HG02970 (cell line): ENCODE measurements around the gene ARFGEF2.
"Not testable (repeated sequence)": the region's sequence is repeated elsewhere in the genome, so short reads cannot be mapped to it uniquely, and the experiment has no call there.

Source experiments
- ATAC-seq: cut with Tn5 transposase; IDR thresholded peaks from one replicate; pipeline ENCODE4 v1.9.1; 2021; ENCODE audit warnings: mild to moderate bottlenecking, moderate library complexity, moderate number of reproducible peaks; ENCODE audit not compliant: unreplicated experiment, low FRiP score

ARFGEF2 gene

DNA sequence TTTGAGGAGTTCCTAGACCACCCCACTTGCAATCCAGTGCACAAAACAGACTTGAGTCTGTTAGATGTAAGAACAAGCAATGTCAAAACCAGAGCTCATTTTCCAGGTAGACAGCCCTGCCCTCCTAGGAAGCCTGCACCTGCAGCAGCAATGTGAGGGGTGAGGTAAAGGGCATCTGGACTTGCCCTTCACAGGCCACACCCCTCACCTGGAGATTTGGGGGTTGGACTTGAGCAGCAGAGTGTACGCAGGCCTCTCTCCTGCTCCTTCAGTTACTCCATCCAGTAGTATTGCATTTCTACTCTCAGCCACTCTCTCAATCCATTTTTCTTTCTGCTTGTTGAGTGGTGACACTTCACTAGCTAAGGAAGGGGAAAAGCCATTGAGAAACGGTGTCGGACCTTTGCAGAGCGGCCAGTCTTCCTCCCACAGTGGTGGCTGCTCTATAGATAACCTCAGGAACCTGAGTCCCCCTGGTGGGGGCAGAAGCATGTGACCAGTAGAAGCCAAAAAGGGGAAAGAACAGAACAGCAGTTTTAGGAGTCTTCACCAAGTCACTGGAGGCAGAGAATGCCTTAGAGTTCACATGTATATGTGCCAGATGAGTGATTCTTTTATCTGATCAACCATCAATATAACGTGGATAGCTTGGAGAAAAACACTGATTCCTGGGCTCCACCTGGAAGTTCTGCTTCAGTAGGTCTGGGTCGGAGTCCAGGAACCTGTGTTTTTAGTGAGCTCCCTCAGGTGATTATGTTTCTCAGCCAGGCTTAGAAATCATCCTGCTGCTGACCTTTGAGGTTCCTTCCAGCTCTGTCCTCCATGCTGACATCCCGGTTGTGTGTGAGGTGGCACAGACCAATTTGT is 28.0 kb downstream of the ARFGEF2 start:
- no peak for ATAC-seq

DNA sequence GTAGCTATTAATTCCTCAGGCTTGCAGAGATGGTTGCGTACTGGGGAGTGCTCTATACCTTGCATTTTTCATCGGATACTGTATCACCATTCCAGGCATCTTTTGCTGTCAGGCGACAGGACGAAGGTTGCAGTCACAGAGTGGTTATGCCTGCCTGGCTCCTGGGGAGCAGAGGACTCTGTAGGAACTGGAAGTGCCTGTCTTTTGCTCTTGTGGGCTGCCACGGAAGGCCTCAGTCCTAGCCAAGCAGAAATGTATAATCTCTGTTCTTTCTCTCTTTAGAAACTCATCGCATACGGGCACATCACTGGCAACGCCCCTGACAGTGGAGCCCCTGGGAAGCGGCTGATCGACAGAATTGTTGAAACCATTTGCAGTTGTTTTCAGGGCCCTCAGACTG is 29.5 kb downstream of the ARFGEF2 start:
- no peak for ATAC-seq

DNA sequence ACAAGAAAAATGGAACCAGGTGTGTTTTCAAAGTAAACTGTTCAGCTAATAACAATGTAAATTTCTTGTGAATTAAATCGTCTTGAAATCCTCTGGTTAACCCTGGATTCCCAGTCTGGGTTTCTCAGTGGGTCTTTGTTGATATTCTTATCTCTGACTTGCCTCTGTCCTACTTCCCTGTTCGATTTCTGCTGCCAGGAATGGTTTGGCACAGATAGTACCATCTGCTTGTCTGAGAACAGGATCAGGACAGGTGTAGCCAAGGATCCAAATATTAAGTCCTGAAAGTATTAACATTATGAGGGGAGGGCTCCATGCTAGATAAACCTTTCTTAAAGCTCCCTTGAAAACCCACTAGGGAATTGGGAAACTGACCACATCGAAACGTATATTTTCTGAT is 30.1 kb downstream of the ARFGEF2 start:
- no peak for ATAC-seq

DNA sequence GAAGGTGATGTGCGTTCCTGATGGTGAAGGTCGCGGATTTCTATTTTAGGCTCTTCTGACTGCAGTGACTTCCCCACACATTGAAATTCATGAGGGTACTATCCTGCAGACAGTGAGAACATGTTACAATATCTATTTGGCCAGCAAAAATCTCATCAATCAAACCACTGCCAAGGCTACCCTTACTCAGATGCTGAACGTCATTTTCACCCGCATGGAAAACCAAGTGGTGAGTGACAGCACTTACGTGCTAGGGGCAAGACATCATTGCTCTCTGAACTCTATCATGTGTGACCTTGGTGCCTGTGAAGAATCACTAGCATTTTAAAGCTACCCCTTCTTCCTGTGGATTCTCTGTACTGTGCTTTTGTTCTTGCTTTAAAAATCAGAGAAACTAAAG is 31.1 kb downstream of the ARFGEF2 start:
- ATAC-seq = no peak

DNA sequence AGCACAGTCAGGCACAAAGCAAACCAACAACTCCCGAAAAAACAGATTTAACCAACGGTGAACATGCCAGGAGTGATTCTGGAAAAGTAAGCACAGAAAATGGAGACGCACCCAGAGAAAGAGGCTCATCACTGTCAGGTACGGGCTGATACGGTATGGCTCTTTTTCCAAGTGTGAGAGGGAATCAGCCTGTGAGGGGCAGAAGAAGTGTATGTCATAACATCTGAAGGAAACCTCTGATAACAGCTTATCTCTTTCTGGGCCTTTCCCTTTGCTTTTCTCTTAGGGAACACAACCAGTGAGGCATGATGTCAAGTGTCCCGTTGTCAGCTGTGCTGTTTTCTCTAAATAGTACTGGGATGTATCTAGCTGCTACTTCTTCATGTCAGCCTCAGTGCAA is 32.1 kb downstream of the ARFGEF2 start:
- no peak for ATAC-seq

DNA sequence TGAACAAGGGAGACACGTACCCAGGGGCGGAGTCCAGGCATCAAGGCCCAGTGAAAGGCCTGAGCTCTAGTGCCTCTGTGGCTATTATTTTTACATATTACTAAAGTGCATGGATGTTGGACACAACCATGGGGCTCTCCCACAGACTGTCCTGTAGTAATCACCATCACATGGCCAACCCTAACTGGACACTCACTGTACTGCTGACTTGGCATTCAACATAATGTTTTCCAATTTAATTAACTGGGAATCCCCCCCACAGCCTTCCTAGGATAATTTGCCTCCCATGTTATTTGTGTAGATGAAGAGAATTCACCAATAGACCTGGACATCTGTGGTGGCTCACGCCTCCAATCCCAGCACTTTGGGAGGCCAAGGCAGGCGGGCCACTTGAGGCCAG is 34.5 kb downstream of the ARFGEF2 start:
- no peak for ATAC-seq

DNA sequence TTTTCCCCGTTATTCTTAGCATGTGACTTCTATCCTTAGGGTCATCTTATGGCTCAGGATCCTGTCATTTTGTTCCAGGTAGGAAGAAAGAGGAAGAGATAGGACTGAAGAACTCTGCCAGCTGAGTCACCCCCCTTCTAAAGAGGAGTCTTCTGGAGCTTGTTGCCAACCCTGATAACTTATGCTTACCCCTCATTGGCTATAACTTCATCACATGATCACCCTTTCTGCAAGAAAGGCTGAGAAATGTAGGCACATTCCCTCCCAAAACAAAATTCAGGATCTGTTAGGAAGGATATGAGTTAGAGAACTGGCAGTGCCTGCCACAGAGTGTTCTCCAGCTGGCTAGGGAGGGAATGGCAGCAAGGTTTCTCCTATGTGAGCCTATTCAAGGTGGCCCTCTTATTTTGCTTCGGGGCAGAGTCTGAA is 35.6 kb downstream of the ARFGEF2 start:
- no peak for ATAC-seq

DNA sequence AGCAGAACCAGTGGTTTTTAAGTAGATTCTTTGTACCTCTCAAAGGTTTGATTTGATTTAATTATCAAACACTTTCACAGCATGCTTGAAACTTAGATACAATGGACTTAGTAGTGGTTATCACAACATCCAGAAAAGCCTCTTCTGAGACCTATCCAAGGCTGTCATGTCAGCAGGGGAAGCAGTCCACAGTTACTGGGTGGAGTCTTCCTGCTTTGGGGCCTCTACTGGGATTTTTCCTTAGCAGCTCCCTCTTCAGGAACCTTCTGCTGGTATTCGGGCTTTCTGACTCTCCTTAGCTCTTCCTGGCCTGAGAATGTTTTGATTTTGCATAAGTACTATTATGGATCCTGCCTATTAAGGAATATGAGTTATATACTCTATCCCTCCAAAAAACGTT is 36.0 kb downstream of the ARFGEF2 start:
- ATAC-seq = no peak

DNA sequence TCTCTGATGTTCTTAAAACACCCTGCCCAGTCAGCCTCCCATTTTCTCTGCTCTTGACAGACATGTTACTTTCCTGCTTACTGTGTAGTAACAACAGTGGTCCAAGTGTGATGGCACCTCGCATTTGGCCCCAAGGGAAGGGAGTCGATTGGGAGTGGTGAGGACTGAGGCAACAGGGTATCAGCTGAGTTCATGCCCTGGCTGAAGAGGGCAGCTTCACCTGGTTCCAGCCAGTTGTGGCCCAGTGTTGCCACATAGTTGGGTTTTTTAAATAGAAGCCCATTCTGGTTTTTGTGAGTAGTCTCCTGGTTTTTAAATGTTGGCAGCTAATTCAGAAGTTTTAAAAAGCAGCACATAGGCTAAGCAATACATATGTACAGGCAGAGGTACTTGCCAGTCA is 37.2 kb downstream of the ARFGEF2 start:
- ATAC-seq = no peak

DNA sequence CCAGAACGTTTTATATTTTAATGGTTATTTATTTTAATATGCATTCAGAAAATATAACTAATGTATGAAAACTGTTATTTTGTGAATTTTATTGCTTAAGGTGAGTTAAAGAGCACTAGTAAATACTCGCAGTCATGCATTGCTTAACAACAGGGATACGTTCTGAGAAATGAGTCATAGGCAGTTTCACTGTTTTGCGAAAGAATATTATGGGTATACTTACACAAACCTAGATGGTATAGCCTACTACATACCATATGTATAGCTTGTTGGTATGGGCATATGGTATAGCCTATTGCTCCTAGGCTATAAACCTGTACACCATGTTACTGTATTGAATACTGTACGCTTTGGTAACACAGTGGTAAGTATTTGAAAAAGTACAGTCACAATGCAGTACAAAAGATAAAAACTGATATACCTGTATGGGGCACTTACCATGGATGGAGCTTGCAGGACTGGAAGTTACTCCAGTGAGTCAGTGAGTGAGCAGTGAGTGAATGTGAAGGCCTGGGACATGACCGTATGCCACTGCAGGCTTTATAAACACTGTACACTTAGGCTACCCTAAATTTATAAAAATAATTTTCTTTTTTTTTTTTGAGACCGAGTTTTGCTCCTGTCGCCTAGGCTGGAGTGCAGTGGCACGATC is 38.5 kb downstream of the ARFGEF2 start:
- no peak for ATAC-seq

DNA sequence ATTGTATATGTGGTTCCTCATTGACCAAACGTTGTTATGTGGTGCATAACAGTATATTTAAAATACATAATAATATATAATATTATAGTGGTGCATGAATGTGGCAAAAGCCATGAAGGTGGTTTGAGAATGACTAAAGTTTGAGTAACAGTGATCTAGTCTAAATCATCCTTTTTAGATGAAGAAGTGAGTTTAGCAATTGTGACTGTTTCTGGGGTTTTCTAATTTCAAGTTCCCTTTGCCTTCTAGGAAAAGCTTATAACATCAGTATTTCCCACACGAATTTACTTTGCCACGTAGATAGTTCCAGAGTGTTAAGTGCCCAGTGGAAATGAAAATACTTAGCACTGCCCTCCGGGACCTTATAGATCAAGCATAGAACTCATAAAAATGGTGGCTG is 40.9 kb downstream of the ARFGEF2 start:
- ATAC-seq = no peak

DNA sequence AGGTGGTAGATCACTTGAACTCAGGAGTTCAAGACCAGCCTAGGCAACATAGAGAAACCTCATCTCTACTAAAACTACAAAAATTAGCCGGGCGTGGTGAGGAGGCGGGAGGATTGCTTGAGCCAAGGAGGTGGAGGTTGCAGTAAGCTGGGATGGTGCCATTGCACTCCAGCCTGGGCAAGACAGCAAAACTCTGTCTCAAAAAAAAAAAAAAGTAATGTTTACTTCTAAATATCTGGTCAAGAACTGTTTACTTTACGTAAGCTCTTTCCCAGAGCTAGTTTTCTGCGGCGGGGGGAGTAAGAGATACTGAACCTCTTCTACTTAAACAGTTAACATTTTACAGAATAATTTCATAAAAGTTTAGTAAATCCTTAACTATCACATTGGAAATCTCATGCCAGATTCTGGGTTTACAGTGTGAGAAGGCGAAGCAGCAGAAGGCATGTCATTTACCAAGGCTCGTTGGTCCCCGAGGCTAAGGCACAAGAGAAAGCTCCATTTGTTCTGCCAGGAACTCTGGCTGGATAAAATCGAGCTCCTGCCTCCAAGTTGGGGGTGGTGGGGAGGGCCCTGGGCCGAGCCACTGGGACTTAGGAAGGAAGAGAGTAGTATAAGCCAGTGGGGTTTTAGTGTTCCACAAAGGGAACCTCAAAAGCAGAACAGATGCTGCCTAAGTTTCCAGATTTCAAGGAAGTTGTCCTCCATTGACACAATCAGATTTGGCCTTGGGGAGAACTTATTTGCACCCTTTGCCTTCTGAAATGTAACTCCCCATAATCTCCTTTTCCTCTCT is 41.7 kb downstream of the ARFGEF2 start:
- ATAC-seq = no peak

DNA sequence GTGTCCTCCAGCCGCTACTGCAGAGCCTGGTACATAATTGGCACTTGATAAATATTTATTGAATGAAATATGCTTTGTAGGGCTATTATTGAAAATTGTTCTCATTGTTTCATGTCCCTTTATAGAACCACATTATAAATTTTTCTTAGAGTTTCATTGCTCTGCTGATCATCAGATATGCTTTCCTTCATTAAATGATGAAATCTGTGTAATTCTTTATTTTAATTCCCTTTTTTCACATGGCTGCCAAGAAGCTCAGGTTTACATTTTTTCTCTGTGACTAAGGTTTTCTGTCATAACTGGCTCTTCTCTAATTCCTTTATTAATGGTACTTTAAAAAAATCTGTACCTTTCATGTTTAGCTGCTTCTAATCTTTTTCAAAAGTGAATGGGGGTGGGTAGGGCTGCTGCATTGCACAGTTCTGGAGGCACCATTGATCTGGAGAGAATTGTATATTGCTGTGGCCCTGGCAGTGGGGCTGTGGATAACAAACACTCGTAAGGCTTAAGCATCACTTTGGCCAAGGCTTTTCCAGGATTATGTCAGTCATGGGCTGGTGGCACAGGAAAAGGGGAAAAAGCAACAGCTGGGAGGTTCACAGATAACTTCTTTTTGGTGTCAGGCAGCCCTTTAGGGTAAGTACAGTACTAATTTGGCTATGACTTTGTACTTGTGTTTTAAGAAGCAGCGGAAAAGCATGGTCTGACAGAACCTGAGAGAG is 43.8 kb downstream of the ARFGEF2 start:
- ATAC-seq = no peak

DNA sequence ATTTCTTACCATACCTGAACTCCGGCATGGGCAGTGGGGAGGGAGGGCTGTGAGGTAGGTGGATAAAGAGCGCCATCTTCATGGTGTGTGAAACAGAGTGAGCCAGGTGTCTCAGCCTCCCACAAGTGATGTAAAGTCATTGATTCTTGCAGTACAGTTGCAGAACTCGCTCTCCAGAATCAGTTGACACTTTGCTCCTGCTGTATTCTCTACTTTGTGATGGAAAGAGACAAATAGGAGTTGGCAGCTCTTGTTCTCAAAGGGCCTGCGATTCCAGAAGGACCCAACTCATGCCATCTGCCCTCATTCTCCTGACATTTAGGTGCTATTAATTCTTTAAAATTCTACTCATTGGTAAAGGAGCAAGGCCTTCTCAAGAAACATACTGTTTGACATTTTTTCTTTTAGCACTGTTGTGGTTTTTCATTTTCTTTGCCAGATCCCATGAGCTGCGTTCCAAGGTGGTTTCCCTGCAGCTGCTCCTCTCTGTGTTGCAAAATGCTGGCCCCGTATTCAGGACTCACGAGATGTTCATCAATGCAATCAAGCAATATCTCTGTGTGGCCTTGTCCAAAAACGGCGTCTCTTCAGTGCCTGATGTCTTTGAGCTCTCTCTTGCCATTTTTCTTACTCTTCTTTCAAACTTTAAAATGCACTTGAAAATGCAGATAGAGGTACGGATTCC is 49.3 kb downstream of the ARFGEF2 start:
- ATAC-seq = no peak

DNA sequence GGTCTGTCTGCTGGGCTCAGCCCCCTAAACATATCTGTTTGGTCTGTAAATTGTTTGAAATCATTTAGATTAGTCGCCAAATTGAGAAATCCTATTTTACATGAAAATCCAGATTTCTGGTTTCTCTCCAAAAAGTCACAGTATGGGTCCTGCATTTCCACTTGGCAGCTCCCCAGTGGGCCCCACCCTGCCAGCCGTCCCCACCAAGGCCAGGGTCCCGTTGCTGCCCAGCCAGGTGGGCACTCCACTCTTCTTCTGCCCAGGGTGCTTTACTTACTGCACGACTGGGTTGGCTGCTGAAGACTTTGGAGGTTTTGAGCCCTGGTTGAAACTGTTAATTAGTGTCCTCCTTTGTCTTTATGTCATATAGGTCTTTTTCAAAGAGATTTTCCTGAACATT is 50.4 kb downstream of the ARFGEF2 start:
- ATAC-seq = no peak

DNA sequence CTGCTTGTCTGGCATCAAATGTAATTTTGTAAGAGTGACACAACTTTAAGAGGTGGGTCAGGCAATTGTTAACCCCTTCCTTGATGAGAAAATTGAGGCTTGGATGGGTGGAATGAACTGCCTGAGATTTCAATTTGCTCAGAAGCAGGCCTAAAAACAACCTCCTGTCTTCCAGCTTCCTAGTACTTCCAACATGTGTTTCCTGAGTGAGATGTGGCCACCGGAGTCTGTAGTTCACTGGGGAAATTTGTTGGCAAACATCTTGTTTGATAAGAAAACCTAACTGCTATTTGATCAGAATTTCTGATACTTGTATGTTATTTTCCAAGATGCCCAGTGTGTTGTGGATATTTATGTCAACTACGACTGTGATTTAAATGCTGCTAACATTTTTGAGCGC is 51.3 kb downstream of the ARFGEF2 start:
- ATAC-seq = no peak

DNA sequence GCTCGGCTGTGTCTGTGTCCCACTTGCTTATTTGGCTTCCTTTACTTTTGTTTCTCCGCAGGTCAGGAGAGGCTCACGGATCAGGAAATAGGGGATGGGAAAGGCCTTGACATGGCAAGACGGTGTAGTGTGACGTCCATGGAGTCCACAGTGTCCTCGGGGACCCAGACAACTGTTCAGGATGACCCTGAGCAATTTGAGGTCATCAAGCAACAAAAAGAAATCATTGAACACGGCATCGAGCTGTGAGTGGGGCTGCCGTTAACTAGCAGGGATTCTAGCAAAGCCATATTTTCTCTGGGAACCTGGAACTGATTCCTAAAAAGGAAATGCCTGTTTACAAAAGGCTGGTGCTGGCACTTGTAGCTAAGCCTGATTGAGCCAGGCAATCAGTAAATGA is 54.4 kb downstream of the ARFGEF2 start:
- no peak for ATAC-seq

DNA sequence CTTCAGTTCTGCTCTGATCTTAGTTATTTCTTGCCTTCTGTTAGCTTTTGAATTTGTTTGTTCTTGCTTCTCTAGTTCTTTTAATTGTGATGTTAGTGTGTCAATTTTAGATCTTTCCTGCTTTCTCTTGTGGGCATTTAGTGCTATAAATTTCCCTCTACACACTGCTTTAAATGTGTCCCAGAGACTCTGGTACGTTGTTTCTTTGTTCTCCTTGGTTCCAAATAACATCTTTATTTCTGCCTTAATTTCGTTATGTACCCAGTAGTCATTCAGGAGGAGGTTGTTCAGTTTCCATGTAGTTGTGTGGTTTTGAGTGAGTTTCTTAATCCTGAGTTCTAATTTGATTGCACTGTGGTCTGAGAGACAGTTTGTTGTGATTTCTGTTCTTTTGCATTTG is 58.5 kb downstream of the ARFGEF2 start:
- ATAC-seq = not testable (repeated sequence)

DNA sequence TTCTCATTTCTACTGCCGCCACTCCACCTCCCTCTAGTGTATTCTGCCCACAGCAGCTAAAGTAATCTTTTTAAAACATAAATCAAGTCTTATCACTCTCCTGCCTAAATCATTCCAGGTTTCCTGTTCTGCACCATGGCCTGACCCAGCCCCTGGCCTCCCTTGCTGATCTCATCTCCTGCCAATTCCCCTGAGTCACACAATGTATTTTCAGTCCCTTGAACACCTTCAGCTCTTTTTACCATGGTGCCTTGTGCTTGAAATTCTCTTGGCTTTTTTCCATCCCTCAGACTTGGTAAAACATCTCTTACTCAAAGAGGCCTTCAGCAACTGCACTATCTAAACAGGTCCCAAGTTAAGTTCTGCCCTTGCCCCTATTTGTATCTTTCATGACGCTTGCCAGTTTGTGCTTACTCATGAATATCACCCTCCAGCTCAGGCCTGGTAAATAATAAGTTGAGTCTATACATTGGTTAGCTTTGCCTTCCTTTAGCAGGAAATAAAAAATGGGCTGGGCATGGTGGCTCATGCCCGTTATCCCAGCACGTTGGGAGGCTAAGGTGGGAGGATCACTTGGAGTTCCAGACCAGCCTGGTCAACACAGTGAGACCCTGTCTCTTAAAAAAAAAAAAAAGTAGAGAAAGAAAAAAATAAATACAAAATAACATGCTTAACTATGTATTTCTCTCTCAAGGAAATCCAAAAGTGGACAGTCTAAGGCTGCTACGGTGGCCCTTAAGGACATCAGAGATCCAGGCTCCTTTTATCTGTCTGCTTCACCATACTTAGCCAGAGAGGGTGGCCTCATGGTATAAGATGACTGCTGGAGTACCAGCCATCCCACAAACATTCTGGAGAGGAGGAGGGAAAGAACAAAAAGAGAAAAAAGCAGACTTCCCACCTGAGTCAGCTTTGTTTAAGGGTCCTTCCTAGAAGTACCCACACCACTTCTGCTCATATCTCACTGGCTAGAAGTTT is 62.2 kb downstream of the ARFGEF2 start:
- ATAC-seq = no peak
